ENCODE data around the gene OLFM4.

DNA sequence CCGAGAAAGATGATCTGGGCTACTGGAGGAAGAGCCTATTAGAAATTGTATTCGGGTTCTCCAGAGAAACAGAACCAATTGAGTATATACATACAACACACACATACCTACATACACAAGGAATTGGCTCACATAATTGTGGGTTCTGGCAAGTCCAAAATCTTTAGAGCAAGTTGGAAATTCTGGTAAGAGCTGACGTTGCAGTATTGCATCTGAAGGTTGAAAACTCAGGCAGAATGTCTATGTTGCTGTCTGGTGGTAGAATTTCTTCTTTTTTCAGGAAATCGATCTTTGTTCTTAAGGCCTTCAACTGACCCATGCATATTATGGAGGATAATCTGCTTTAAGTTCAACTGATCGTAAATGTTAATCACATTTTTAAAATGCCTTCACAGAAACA, 15.5 kb upstream of the OLFM4 start:
- TF ChIP-seq POLR2A (IDR thresholded peaks at IDR 0.05; ENCODE audit: low read depth, low read length) (no peak), GATA2 (IDR thresholded peaks at IDR 0.05; ENCODE audit: insufficient read depth, insufficient read length, low read depth, low read length) (no peak), POLR2AphosphoS5 (IDR thresholded peaks at IDR 0.05; ENCODE audit: insufficient read depth, low read depth, low read length) (no peak), JUN (IDR thresholded peaks at IDR 0.05; ENCODE audit: borderline replicate concordance, insufficient read depth, insufficient read length, low read depth) (no peak), MAX (IDR thresholded peaks at IDR 0.05; ENCODE audit: insufficient read depth, insufficient read length) (no peak), MYC (IDR thresholded peaks at IDR 0.05; ENCODE audit: low read depth, low read length) (no peak)
- TF ChIP-seq, protein P1, sequence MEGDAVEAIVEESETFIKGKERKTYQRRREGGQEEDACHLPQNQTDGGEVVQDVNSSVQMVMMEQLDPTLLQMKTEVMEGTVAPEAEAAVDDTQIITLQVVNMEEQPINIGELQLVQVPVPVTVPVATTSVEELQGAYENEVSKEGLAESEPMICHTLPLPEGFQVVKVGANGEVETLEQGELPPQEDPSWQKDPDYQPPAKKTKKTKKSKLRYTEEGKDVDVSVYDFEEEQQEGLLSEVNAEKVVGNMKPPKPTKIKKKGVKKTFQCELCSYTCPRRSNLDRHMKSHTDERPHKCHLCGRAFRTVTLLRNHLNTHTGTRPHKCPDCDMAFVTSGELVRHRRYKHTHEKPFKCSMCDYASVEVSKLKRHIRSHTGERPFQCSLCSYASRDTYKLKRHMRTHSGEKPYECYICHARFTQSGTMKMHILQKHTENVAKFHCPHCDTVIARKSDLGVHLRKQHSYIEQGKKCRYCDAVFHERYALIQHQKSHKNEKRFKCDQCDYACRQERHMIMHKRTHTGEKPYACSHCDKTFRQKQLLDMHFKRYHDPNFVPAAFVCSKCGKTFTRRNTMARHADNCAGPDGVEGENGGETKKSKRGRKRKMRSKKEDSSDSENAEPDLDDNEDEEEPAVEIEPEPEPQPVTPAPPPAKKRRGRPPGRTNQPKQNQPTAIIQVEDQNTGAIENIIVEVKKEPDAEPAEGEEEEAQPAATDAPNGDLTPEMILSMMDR (IDR thresholded peaks at IDR 0.05; ENCODE audit: extremely low read depth in 1 of 2, insufficient read depth in 1 of 2, low read depth in 1 of 2, low read length in 2 of 2), result no peak

Measured in endothelial cell of umbilical vein (primary cell).